HCT116 (cell line): ENCODE measurements around the gene PPP1R12C.

ENCODE experiments used
- CTCF ChIP-seq, 3 experiments: fragments of 200-600 bp in 1 of 3; sonication (generic) in 1 of 3; IDR thresholded peaks in 2 of 3; conservative IDR thresholded peaks in 1 of 3; 2 replicates each; pipeline ENCODE4 v1.5.1; 2012 to 2017; ENCODE audit warnings: low read depth in 2 of 3, low read length in 2 of 3, antibody characterized with exemption in 1 of 3, borderline replicate concordance in 1 of 3, control low read depth in 1 of 3, mild to moderate bottlenecking in 1 of 3, mixed read lengths in 1 of 3, mixed run types in 1 of 3, moderate library complexity in 1 of 3; ENCODE audit not compliant: insufficient read depth in 1 of 3
- JUND ChIP-seq: IDR thresholded peaks from 2 replicates; pipeline ENCODE4 v1.6.1; 2012
- MAX ChIP-seq: IDR thresholded peaks from 2 replicates; pipeline ENCODE4 v1.6.1; 2012
- RAD21 ChIP-seq: IDR thresholded peaks from 2 replicates; pipeline ENCODE4 v1.6.1; 2012; ENCODE audit warnings: low read depth, mild to moderate bottlenecking

DNA sequence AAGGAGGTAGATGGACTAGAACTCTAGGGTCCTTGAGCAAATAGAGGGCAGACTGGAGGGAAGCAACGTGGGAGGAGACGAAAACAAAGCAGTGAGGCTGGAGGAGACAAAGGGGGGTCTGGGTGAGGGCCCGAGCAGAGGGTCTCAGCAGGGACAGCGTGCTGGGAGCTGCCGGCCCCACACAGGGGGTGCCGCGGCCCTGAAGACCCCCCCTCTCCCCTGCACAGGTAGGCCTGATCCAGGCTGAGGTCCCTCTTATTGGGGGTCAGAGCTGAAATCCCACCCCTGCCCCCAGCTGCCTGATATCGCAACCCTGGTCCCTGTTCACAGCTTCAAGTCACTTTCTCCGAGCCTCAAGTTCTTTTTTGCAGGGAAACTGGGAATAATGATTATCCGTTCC, 33.0 kb downstream of the PPP1R12C start:
- TF ChIP-seq JUND (no peak), CTCF (IDR thresholded peaks at IDR 0.05 in 2 of 3, conservative IDR thresholded peaks at IDR 0.05 in 1 of 3; ENCODE audit: borderline replicate concordance in 1 of 3, insufficient read depth in 1 of 3, low read depth in 2 of 3, low read length in 2 of 3) (no peak), MAX (no peak), RAD21 (no peak)
